Mammary epithelial cell (primary cell): ENCODE data around the gene ALDH4A1.

Source experiments
- CTCF ChIP-seq, 2 donors: IDR thresholded peaks in 1 of 2; conservative IDR thresholded peaks in 1 of 2; 2 replicates each; pipeline ENCODE4 v1.5.1; 2011 to 2012; ENCODE audit warnings: inconsistent platforms in 2 of 2, low read length in 2 of 2, mild to moderate bottlenecking in 2 of 2, control low read depth in 1 of 2, low read depth in 1 of 2; ENCODE audit not compliant: insufficient read depth in 1 of 2; ENCODE audit errors: extremely low read depth in 1 of 2
- EZH2 ChIP-seq: IDR thresholded peaks from 2 replicates; pipeline ENCODE4 v1.6.1; 2012; ENCODE audit warnings: low read length, inconsistent platforms, borderline replicate concordance

- TF ChIP-seq CTCF (conservative IDR thresholded peaks at IDR 0.05 in 1 of 2, IDR thresholded peaks at IDR 0.05 in 1 of 2; ENCODE audit: extremely low read depth in 1 of 2, insufficient read depth in 1 of 2, low read depth in 1 of 2, low read length in 2 of 2) (no peak), EZH2 (no peak)
Observed at GRCh38 chr1:18923756-18924211, 21.4 kb upstream of the ALDH4A1 start.
